Ectodermal cell (in vitro differentiated cells): Measurements from ENCODE around the gene UQCC2.

Source experiments
- H3K27ac ChIP-seq: 2 replicates; pipeline ENCODE4 v1.7.0; 2013; ENCODE audit warnings: mild to moderate bottlenecking, low read depth, low read length; ENCODE audit not compliant: insufficient read depth, poor library complexity, severe bottlenecking
- H3K27me3 ChIP-seq: 2 replicates; pipeline ENCODE4 v1.7.0; 2013; ENCODE audit warnings: mild to moderate bottlenecking, low read length; ENCODE audit not compliant: insufficient read depth, control insufficient read depth, poor library complexity, severe bottlenecking
- H3K36me3 ChIP-seq: one replicate; pipeline ENCODE4 v1.7.0; 2013; ENCODE audit warnings: low read length; ENCODE audit not compliant: control insufficient read depth, insufficient read depth
- H3K4me1 ChIP-seq: one replicate; pipeline ENCODE4 v1.7.0; 2013; ENCODE audit warnings: low read length; ENCODE audit not compliant: control insufficient read depth, insufficient read depth
- H3K4me3 ChIP-seq: 2 replicates; pipeline ENCODE4 v1.7.0; 2013; ENCODE audit warnings: low read depth, low read length, control low read depth; ENCODE audit not compliant: insufficient read depth
- H3K9me3 ChIP-seq: 2 replicates; pipeline ENCODE4 v1.7.0; 2013; ENCODE audit warnings: mild to moderate bottlenecking, low read length, moderate library complexity; ENCODE audit not compliant: control insufficient read depth
- WGBS, 2 experiments: methylation state at CpG; one replicate each; pipeline ENCODE4 v1.1.7; 2013; ENCODE audit warnings: missing lambda C conversion rate in 2 of 2; 5-methylcytosine and 5-hydroxymethylcytosine counted together

The UQCC2 gene

GRCh38 chr6:33668328-33668727 lies 43.2 kb downstream of the UQCC2 start:
- Histone ChIP-seq H3K27me3 (no peaks in the 10 kb centered on the region), H3K9me3 (no peaks in the 10 kb centered on the region), H3K27ac (no peak overlapping the region), H3K36me3 (no peaks in the 10 kb centered on the region), H3K4me1 (peaks cover 2% of the 10 kb centered on the region), H3K4me3 (no peak overlapping the region)
- WGBS, 2 experiments: 96% methylated on average over 8 of the region's 8 CpGs

- Histone ChIP-seq H3K4me3 (no peak overlapping the region), H3K4me1 (no peaks in the 10 kb centered on the region), H3K27ac (no peak overlapping the region), H3K9me3 (no peaks in the 10 kb centered on the region), H3K36me3 (no peaks in the 10 kb centered on the region), H3K27me3 (no peaks in the 10 kb centered on the region)
- 95 to 96% methylated on average over 11 of the region's 11 CpGs for WGBS, 2 experiments
Observed at GRCh38 chr6:33667776-33668175, 43.7 kb downstream of the UQCC2 start.

GRCh38 chr6:33667072-33667471 lies 44.4 kb downstream of the UQCC2 start:
- no peak overlapping the region for H3K27ac ChIP-seq
- no peak overlapping the region for H3K4me3 ChIP-seq
- WGBS, 2 experiments: 95 to 96% methylated on average over 16 of the region's 16 CpGs
- H3K27me3 ChIP-seq: no peaks in the 10 kb centered on the region
- H3K4me1 ChIP-seq: no peaks in the 10 kb centered on the region
- no peaks in the 10 kb centered on the region for H3K9me3 ChIP-seq
- no peaks in the 10 kb centered on the region for H3K36me3 ChIP-seq

- no peak overlapping the region for H3K27ac ChIP-seq
- no peak overlapping the region for H3K4me3 ChIP-seq
- 84 to 88% methylated on average over 12 to 13 of the region's 13 CpGs for WGBS, 2 experiments
- H3K27me3 ChIP-seq: no peaks in the 10 kb centered on the region
- no peaks in the 10 kb centered on the region for H3K9me3 ChIP-seq
- H3K4me1 ChIP-seq: no peaks in the 10 kb centered on the region
- H3K36me3 ChIP-seq: no peaks in the 10 kb centered on the region
Observed at GRCh38 chr6:33665957-33666356, 45.5 kb downstream of the UQCC2 start.

GRCh38 chr6:33664506-33665057 lies 46.9 kb downstream of the UQCC2 start:
- H3K27ac ChIP-seq: no peak overlapping the region
- H3K27me3 ChIP-seq: no peaks in the 10 kb centered on the region
- H3K4me3 ChIP-seq: no peak overlapping the region
- no peaks in the 10 kb centered on the region for H3K4me1 ChIP-seq
- no peaks in the 10 kb centered on the region for H3K9me3 ChIP-seq
- no peaks in the 10 kb centered on the region for H3K36me3 ChIP-seq
- WGBS, 2 experiments: 93 to 96% methylated on average over 17 of the region's 17 CpGs

GRCh38 chr6:33663727-33664449 lies 47.6 kb downstream of the UQCC2 start:
- no peak overlapping the region for H3K4me3 ChIP-seq
- H3K4me1 ChIP-seq: no peaks in the 10 kb centered on the region
- no peak overlapping the region for H3K27ac ChIP-seq
- no peaks in the 10 kb centered on the region for H3K36me3 ChIP-seq
- 93 to 97% methylated on average over 16 of the region's 16 CpGs for WGBS, 2 experiments
- H3K9me3 ChIP-seq: no peaks in the 10 kb centered on the region
- no peaks in the 10 kb centered on the region for H3K27me3 ChIP-seq

GRCh38 chr6:33663028-33663427 lies 48.5 kb downstream of the UQCC2 start:
- no peaks in the 10 kb centered on the region for H3K9me3 ChIP-seq
- no peak overlapping the region for H3K27ac ChIP-seq
- whole genome bisulfite sequencing, 2 experiments: 96 to 97% methylated on average over 5 of the region's 5 CpGs
- no peaks in the 10 kb centered on the region for H3K4me1 ChIP-seq
- no peak overlapping the region for H3K4me3 ChIP-seq
- no peaks in the 10 kb centered on the region for H3K36me3 ChIP-seq
- H3K27me3 ChIP-seq: no peaks in the 10 kb centered on the region

- WGBS, 2 experiments: 92 to 94% methylated on average over 11 of the region's 11 CpGs
- Histone ChIP-seq H3K4me3 (no peak overlapping the region), H3K9me3 (no peaks in the 10 kb centered on the region), H3K27ac (no peak overlapping the region), H3K4me1 (no peaks in the 10 kb centered on the region), H3K36me3 (no peaks in the 10 kb centered on the region), H3K27me3 (no peaks in the 10 kb centered on the region)
Observed at GRCh38 chr6:33662318-33662717, 49.2 kb downstream of the UQCC2 start.

- Histone ChIP-seq H3K27ac (no peak overlapping the region), H3K9me3 (no peaks in the 10 kb centered on the region), H3K4me1 (no peaks in the 10 kb centered on the region), H3K27me3 (no peaks in the 10 kb centered on the region), H3K4me3 (no peak overlapping the region), H3K36me3 (no peaks in the 10 kb centered on the region)
- WGBS, 2 experiments: 83 to 89% methylated on average over 9 to 10 of the region's 10 CpGs
Observed at GRCh38 chr6:33661106-33661838, 50.2 kb downstream of the UQCC2 start.

GRCh38 chr6:33659986-33660385 lies 51.5 kb downstream of the UQCC2 start:
- no peaks in the 10 kb centered on the region for H3K36me3 ChIP-seq
- WGBS, 2 experiments: 92 to 93% methylated on average over 6 of the region's 6 CpGs
- H3K27me3 ChIP-seq: no peaks in the 10 kb centered on the region
- no peaks in the 10 kb centered on the region for H3K9me3 ChIP-seq
- no peaks in the 10 kb centered on the region for H3K4me1 ChIP-seq
- no peak overlapping the region for H3K27ac ChIP-seq
- H3K4me3 ChIP-seq: no peak overlapping the region
